Coronary artery (tissue), 2 donors: Measurements from ENCODE around the gene NEO1.

ENCODE experiments used
- DNase-seq: peaks from one replicate; pipeline ENCODE4 v3.0.0-alpha.2; 2017; ENCODE audit warnings: low spot score
- H3K27ac ChIP-seq, 2 donors: fragments of 200-600 bp; sonication (generic); one replicate each; pipeline ENCODE4 v1.5.1; 2016 to 2019
- H3K4me3 ChIP-seq: fragments of 200-600 bp; sonication (generic); 2 replicates; pipeline ENCODE4 v1.5.1; 2016; ENCODE audit warnings: mild to moderate bottlenecking, moderate library complexity
- TF ChIP-seq, protein P1 (sequence below): fragments of 200-600 bp; sonication (generic); IDR thresholded peaks from one replicate; pipeline ENCODE4 v1.5.1; 2019; ENCODE audit warnings: antibody characterized with exemption

Gene NEO1

GRCh38 chr15:73118055-73118454 lies 65.8 kb downstream of the NEO1 start:
- TF ChIP-seq, protein P1, sequence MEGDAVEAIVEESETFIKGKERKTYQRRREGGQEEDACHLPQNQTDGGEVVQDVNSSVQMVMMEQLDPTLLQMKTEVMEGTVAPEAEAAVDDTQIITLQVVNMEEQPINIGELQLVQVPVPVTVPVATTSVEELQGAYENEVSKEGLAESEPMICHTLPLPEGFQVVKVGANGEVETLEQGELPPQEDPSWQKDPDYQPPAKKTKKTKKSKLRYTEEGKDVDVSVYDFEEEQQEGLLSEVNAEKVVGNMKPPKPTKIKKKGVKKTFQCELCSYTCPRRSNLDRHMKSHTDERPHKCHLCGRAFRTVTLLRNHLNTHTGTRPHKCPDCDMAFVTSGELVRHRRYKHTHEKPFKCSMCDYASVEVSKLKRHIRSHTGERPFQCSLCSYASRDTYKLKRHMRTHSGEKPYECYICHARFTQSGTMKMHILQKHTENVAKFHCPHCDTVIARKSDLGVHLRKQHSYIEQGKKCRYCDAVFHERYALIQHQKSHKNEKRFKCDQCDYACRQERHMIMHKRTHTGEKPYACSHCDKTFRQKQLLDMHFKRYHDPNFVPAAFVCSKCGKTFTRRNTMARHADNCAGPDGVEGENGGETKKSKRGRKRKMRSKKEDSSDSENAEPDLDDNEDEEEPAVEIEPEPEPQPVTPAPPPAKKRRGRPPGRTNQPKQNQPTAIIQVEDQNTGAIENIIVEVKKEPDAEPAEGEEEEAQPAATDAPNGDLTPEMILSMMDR = no peak
- Histone ChIP-seq H3K27ac (no peak overlapping the region), H3K4me3 (no peak overlapping the region)
- DNase-seq = no peak

- DNase-seq = no peak
- Histone ChIP-seq H3K4me3 (no peak overlapping the region), H3K27ac (no peak overlapping the region)
- TF ChIP-seq, protein P1 = no peak
These were observed 67.2 kb downstream of the NEO1 start for GRCh38 chr15:73119478-73119877.

DNA sequence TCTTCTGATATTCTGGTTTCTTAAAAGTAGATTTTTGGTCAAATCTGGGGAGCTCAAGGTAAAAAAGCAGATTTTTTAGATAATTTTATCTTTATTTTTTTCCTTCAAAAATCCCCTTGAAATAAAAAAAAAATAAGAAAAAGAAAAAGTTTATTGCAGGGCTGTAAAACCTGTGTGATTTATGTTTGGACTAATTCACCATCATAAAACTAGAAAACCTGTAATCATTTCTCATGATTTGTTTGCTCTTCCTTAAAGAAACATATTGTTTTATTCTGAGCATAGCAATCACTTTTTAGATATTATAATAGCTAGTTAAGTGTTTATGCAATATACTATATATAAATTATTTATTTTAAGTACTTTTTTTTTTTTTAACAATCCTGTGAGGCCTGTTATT lies 68.0 kb downstream of the NEO1 start:
- no peak overlapping the region for H3K27ac ChIP-seq
- TF ChIP-seq, protein P1 = no peak
- DNase-seq = no peak
- H3K4me3 ChIP-seq = no peak overlapping the region

DNA sequence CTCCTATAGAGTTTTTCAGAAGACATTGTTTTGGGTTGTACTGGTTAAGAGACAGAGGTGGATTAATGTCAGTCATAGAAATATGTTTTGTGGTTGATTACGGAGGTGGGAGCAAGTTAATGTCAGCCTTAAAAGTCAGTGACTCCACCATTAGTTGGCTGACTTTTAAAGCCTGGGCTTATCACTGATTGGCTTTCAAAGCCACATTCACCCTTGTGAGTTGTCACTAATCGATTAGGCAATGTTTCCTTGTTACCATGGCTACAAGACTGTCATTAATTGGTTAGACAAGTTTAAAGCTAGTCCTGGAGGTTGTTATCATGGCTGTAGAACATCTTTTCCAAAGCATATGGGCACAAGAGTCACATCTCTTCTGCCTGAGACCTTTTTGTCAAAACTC lies 73.0 kb downstream of the NEO1 start:
- TF ChIP-seq, protein P1 = no peak
- Histone ChIP-seq H3K27ac (no peak overlapping the region), H3K4me3 (no peak overlapping the region)
- DNase-seq = no peak

DNA sequence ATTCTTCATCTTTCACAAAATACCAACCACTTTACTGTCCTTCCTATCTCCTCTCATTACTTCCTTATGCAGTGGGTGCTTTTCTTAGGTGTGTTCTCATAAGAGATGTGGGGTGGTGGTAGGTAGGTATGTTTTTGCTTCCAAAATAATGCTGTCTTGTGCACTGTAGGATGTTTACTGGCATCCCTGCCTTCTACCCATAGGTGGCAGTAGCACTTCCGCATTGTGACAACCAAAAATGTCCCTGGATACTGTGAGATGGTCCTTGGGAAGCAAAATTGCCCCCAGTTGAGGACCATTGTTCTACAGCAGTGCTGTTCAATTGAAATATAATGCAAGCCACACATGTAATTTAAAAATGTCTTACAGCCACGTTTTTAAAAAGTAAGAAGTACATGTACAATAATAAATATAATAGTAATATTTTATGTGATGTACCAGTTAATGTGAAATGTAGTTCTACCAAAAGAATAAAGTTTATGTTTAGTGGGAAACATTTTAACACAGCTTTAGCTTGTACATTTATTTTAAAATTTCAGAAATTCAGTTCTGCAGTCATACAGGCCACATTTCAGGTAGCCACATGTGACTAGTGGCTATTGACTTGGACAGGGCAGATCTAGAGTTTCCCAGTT lies 75.2 kb downstream of the NEO1 start:
- Histone ChIP-seq H3K27ac (no peak overlapping the region), H3K4me3 (no peak overlapping the region)
- TF ChIP-seq, protein P1 = peak; percentile 46
- no peak for DNase-seq

DNA sequence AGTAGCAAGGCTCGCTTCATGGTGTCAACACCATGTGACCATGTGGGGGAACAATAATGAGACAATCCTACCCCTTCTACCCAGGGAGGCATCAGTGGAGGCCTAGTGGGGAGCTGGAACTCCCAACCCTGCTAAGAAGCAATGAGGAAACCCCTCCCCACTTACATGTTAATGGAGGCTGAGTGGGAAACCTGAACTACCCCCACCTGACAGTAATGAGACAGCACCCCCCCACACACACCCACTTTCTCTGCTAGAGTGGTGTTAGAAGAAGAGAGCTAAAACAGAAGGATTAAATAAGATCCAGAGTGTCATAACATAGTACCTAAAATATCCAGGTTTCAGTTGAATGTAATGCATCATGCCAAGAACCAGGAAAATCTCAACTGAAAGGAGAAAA lies 78.6 kb downstream of the NEO1 start:
- H3K27ac ChIP-seq = no peak overlapping the region
- no peak for DNase-seq
- TF ChIP-seq, protein P1 = no peak
- no peak overlapping the region for H3K4me3 ChIP-seq

- no peak for DNase-seq
- Histone ChIP-seq H3K4me3 (no peak overlapping the region), H3K27ac (no peak overlapping the region)
- TF ChIP-seq, protein P1 = no peak
These were observed 81.9 kb downstream of the NEO1 start for GRCh38 chr15:73134196-73134595.
